ENCODE data around the gene FOS.

- no peak for TF ChIP-seq POLR2A (IDR thresholded peaks at IDR 0.05)
- TF ChIP-seq CTCF (IDR thresholded peaks at IDR 0.05), result no peak
- TF ChIP-seq EP300 (IDR thresholded peaks at IDR 0.05), result no peak
These were observed 14.3 kb downstream of the FOS start for GRCh38 chr14:75292886-75293285.
